Endodermal cell (in vitro differentiated cells): ENCODE results near the gene SCLY. TPM values are rescaled to one million over a fixed set of nuclear protein-coding genes. Genes with fewer than 3 reads are reported as not detected.
"Not testable (repeated sequence)": the region's sequence is repeated elsewhere in the genome, so short reads cannot be mapped to it uniquely, and the experiment has no call there.

Experiments
- DNase-seq: peaks from one replicate; pipeline ENCODE4 v3.0.0-alpha.2; 2017
- H3K27ac ChIP-seq: 2 replicates; pipeline ENCODE4 v1.5.1; 2013; ENCODE audit warnings: mild to moderate bottlenecking, low read depth, low read length, moderate library complexity
- H3K27me3 ChIP-seq: 2 replicates; pipeline ENCODE4 v1.6.1; 2013; ENCODE audit warnings: mild to moderate bottlenecking, low read length, moderate library complexity; ENCODE audit not compliant: insufficient read depth, control insufficient read depth, poor library complexity, severe bottlenecking
- H3K36me3 ChIP-seq: 2 replicates; pipeline ENCODE4 v1.7.0; 2013; ENCODE audit warnings: mild to moderate bottlenecking, low read length, moderate library complexity; ENCODE audit not compliant: control insufficient read depth, insufficient read depth
- H3K4me1 ChIP-seq: one replicate; pipeline ENCODE4 v1.7.0; 2013; ENCODE audit warnings: low read length; ENCODE audit not compliant: control insufficient read depth, insufficient read depth
- H3K4me3 ChIP-seq: 2 replicates; pipeline ENCODE4 v1.5.1; 2013; ENCODE audit warnings: mild to moderate bottlenecking, low read length, moderate library complexity
- H3K9ac ChIP-seq: 2 replicates; pipeline ENCODE4 v1.6.1; 2013; ENCODE audit warnings: mild to moderate bottlenecking, low read length, moderate library complexity; ENCODE audit not compliant: poor library complexity, severe bottlenecking; ENCODE audit errors: extremely low read depth
- H3K9me3 ChIP-seq: 2 replicates; pipeline ENCODE4 v1.6.1; 2013; ENCODE audit warnings: mild to moderate bottlenecking, low read length, moderate library complexity; ENCODE audit not compliant: control insufficient read depth
- H3K27ac Mint-ChIP-seq: 2 replicates; pipeline ENCODE4 v1.8.0; 2020; ENCODE audit warnings: mixed read lengths
- H3K27me3 Mint-ChIP-seq: 2 replicates; pipeline ENCODE4 v1.8.0; 2021; ENCODE audit warnings: mild to moderate bottlenecking, mixed read lengths; ENCODE audit not compliant: insufficient read depth
- H3K36me3 Mint-ChIP-seq: 2 replicates; pipeline ENCODE4 v1.8.0; 2020; ENCODE audit warnings: low read depth, mixed read lengths
- H3K4me1 Mint-ChIP-seq: 2 replicates; pipeline ENCODE4 v1.8.0; 2020; ENCODE audit warnings: mixed read lengths
- H3K4me3 Mint-ChIP-seq: 2 replicates; pipeline ENCODE4 v1.8.0; 2020; ENCODE audit warnings: mild to moderate bottlenecking, moderate library complexity, mixed read lengths
- H3K9me3 Mint-ChIP-seq: 2 replicates; pipeline ENCODE4 v1.8.0; 2020; ENCODE audit warnings: mild to moderate bottlenecking, mixed read lengths
- CTCF ChIP-seq: fragments of 200-600 bp; sonication (generic); conservative IDR thresholded peaks from 2 replicates; pipeline ENCODE4 v1.5.0; 2021; ENCODE audit warnings: antibody characterized with exemption, mild to moderate bottlenecking
- WGBS, 2 experiments: methylation state at CpG; one replicate each; pipeline versions ENCODE4 v1.1.5 to v1.1.7; 2013; ENCODE audit warnings: missing lambda C conversion rate in 2 of 2, mixed read lengths in 1 of 2; ENCODE audit not compliant: insufficient coverage in 1 of 2, insufficient read length in 1 of 2; 5-methylcytosine and 5-hydroxymethylcytosine counted together
- total RNA-seq, 2 donors: library from RNA; stranded (reverse); fragmentation: NEBNext Ultra II Directional in 1 of 2; extraction: Animal tissue kit (Norgen Biotek cat#: 25700) in 1 of 2; gene quantifications; 2 replicates in 1 of 2; 3 replicates in 1 of 2; pipeline ENCODE4 v1.2.1, GENCODE V29; 2021

SCLY gene
- total RNA-seq, 2 donors from 2014 or later: 39.0 to 45.0 TPM

GRCh38 chr2:238030422-238031155 lies 30.2 kb upstream of the SCLY start:
- no peak overlapping the region for H3K9ac ChIP-seq
- no peak overlapping the region for H3K4me3 Mint-ChIP-seq
- H3K36me3 Mint-ChIP-seq: peaks cover 54% of the 10 kb centered on the region

GRCh38 chr2:238031751-238032150 lies 29.1 kb upstream of the SCLY start:
- no peaks in the 10 kb centered on the region for H3K27me3 ChIP-seq
- no peak for TF ChIP-seq CTCF
- Mint-ChIP-seq H3K36me3 (peaks cover 54% of the 10 kb centered on the region), H3K4me3 (no peak overlapping the region), H3K27ac (no peak overlapping the region), H3K27me3 (no peaks in the 10 kb centered on the region), H3K9me3 (no peaks in the 10 kb centered on the region), H3K4me1 (peaks cover 5% of the 10 kb centered on the region)
- no peak for DNase-seq
- H3K4me1 ChIP-seq: no peaks in the 10 kb centered on the region
- H3K4me3 ChIP-seq: no peak overlapping the region
- H3K27ac ChIP-seq: no peak overlapping the region
- H3K9ac ChIP-seq: no peak overlapping the region
- peaks cover 48% of the 10 kb centered on the region for H3K36me3 ChIP-seq
- 89% methylated on average over 4 of the region's 4 CpGs; no CpG with 5 or more reads in 1 of the 2 experiments for WGBS, 2 experiments
- no peaks in the 10 kb centered on the region for H3K9me3 ChIP-seq

More at GRCh38 chr2:238030422-238031155, 30.2 kb upstream of the SCLY start:
- H3K9me3 Mint-ChIP-seq: no peaks in the 10 kb centered on the region
- H3K4me1 Mint-ChIP-seq: peaks cover 5% of the 10 kb centered on the region
- 93 to 96% methylated on average over 6 to 8 of the region's 8 CpGs for WGBS, 2 experiments
- no peaks in the 10 kb centered on the region for H3K27me3 ChIP-seq
- no peaks in the 10 kb centered on the region for H3K4me1 ChIP-seq
- peaks cover 47% of the 10 kb centered on the region for H3K36me3 ChIP-seq
- H3K9me3 ChIP-seq: no peaks in the 10 kb centered on the region
- H3K27me3 Mint-ChIP-seq: no peaks in the 10 kb centered on the region
- DNase-seq: no peak
- no peak overlapping the region for H3K4me3 ChIP-seq
- no peak overlapping the region for H3K27ac Mint-ChIP-seq
- peak; percentile 43 for TF ChIP-seq CTCF
- H3K27ac ChIP-seq: no peak overlapping the region

- Mint-ChIP-seq H3K4me3 (no peak overlapping the region), H3K27ac (no peak overlapping the region), H3K36me3 (peaks cover 58% of the 10 kb centered on the region), H3K4me1 (peaks cover 4% of the 10 kb centered on the region), H3K27me3 (no peaks in the 10 kb centered on the region), H3K9me3 (no peaks in the 10 kb centered on the region)
- TF ChIP-seq CTCF: no peak
- no peaks in the 10 kb centered on the region for H3K27me3 ChIP-seq
- H3K9ac ChIP-seq: no peak overlapping the region
- DNase-seq: no peak
- no peak overlapping the region for H3K27ac ChIP-seq
- no peak overlapping the region for H3K4me3 ChIP-seq
- no peaks in the 10 kb centered on the region for H3K9me3 ChIP-seq
- no peaks in the 10 kb centered on the region for H3K4me1 ChIP-seq
- WGBS, 2 experiments: 98% methylated on average over 3 of the region's 4 CpGs; no CpG with 5 or more reads in 1 of the 2 experiments
- peaks cover 53% of the 10 kb centered on the region for H3K36me3 ChIP-seq
Measured at GRCh38 chr2:238032755-238033337, 28.0 kb upstream of the SCLY start.

GRCh38 chr2:238033991-238034390 lies 26.8 kb upstream of the SCLY start:
- not testable (repeated sequence) for DNase-seq, H3K27me3 Mint-ChIP-seq, H3K9ac ChIP-seq, H3K9me3 Mint-ChIP-seq, H3K4me1 ChIP-seq, H3K4me3 ChIP-seq, H3K9me3 ChIP-seq, H3K27ac Mint-ChIP-seq, H3K4me3 Mint-ChIP-seq, H3K27ac ChIP-seq, H3K27me3 ChIP-seq, H3K4me1 Mint-ChIP-seq
- H3K36me3 Mint-ChIP-seq: peaks cover 64% of the 10 kb centered on the region
- peaks cover 60% of the 10 kb centered on the region for H3K36me3 ChIP-seq
- WGBS, 2 experiments: 92 to 93% methylated on average over 8 to 9 of the region's 9 CpGs
